ENCODE results near the gene SLC17A2. TPM values are rescaled to one million over a fixed set of nuclear protein-coding genes. Genes with fewer than 3 reads are reported as not detected.

SLC17A2 gene
- total and polyA plus RNA-seq, 2 of the 13 experiments (the other 11 are each of a cell fraction or from before 2014, with no cell fraction given) = 11.2 to 32.4 TPM

GRCh38 chr6:25872814-25873213, 57.7 kb downstream of the SLC17A2 start:
- no peak for TF ChIP-seq ONECUT2 (CRISPR knock-in tag; IDR thresholded peaks at IDR 0.05)
- TF ChIP-seq LRRFIP1 (CRISPR knock-in tag; conservative IDR thresholded peaks at IDR 0.05) = no peak
- TF ChIP-seq ZNF350 (CRISPR knock-in tag; IDR thresholded peaks at IDR 0.05; ENCODE audit: borderline replicate concordance, low read depth) = no peak
- 0 out of 2 replicates have a peak, but pooled peaks have one; percentile 22 for TF ChIP-seq FOXO4 (CRISPR knock-in tag; conservative IDR thresholded peaks at IDR 0.05)
- no peak for TF ChIP-seq GMEB1 (CRISPR knock-in tag; IDR thresholded peaks at IDR 0.05; ENCODE audit: borderline replicate concordance)
- TF ChIP-seq FOXP4 (CRISPR knock-in tag; IDR thresholded peaks at IDR 0.05) = no peak
- ChIA-PET CTCF (ENCODE audit: low intra/inter-chr PET ratio, low total read pairs) (no interaction called here), POLR2A (no interaction called here)
- H4K20me1 ChIP-seq (ENCODE audit: insufficient read depth, low read length) = no peaks in the 10 kb centered on the region
- H3K4me3 ChIP-seq (replicated peaks in 1 of 3; ENCODE audit: insufficient read depth in 1 of 3, low read depth in 2 of 3, low read length in 3 of 3) = no peak overlapping the region
- WGBS (ENCODE audit: low lambda C conversion rate) = 63% methylated on average over 1 of the region's 1 CpG
- no peaks in the 10 kb centered on the region for H3K36me3 ChIP-seq (replicated peaks in 1 of 2; ENCODE audit: control insufficient read depth in 1 of 2, insufficient read depth in 2 of 2, low read length in 2 of 2)
- H3K27ac ChIP-seq (ENCODE audit: extremely low read length, insufficient read depth, low read length) = no peak overlapping the region
- no TSS peak for BruUV-seq (replicated peaks)
- intact Hi-C loops (cut with micrococcal nuclease; ENCODE audit: unreplicated experiment) = no loop called here
- no peak overlapping the region for H3K9ac ChIP-seq (ENCODE audit: insufficient read depth, low read depth, low read length)
- no peaks in the 10 kb centered on the region for H3K27me3 ChIP-seq (ENCODE audit: control insufficient read depth in 1 of 2, insufficient read depth in 2 of 2, low read length in 2 of 2)
- peaks cover 32% of the 10 kb centered on the region for H3K4me1 ChIP-seq (ENCODE audit: insufficient read depth, low read length)
- in situ Hi-C loops (cut with HindIII; ENCODE audit: extremely low pct_ligation_motif_present, low pct_unique_long_range_greater_than_20kb) = no loop called here
- no peak for FAIRE-seq
- DNase-seq (ENCODE audit: low spot score) = no peak
- H3K9me3 ChIP-seq (ENCODE audit: low read length) = no peaks in the 10 kb centered on the region
- peak; percentile 60 for ATAC-seq
- no peak overlapping the region for H2AFZ ChIP-seq (ENCODE audit: low read length)
- H3K79me2 ChIP-seq (ENCODE audit: insufficient read depth, low read length) = no peaks in the 10 kb centered on the region
- H3K4me2 ChIP-seq (ENCODE audit: low read depth, low read length) = no peak overlapping the region
